Activated CD4-positive, alpha-beta T cell treated with anti-CD3 and anti-CD28 coated beads for 36 hours (primary cell): ENCODE results near the gene RFX3. TPM values are rescaled to one million over a fixed set of nuclear protein-coding genes. Genes with fewer than 3 reads are reported as not detected.
A peak's percentile ranks its signal among the peaks of the same experiment; 100 is the strongest.

Experiments used
- ATAC-seq: fragments of 200-7000 bp; cut with Tn5 transposase; one replicate; pipeline ENCODE4 v1.10.0; 2021; ENCODE audit warnings: mild to moderate bottlenecking, moderate library complexity
- CTCF ChIA-PET: fragments of 350-600 bp; sonication (Branson Sonifier 250); formaldehyde crosslinking; loops from one replicate; lab custom pipeline; 2021; ENCODE audit warnings: antibody characterized with exemption; lab: Charles Lee
- POLR2A ChIA-PET: fragments of 350-600 bp; sonication (Branson Sonifier 250); formaldehyde crosslinking; loops from one replicate; lab custom pipeline; 2021; ENCODE audit warnings: antibody characterized with exemption, inconsistent platforms; lab: Charles Lee
- DNase-seq: peaks from one replicate; pipeline ENCODE4 v3.0.0-alpha.2; 2020
- H3K27ac Mint-ChIP-seq: one replicate; pipeline ENCODE4 v1.8.0; 2021; ENCODE audit warnings: mixed read lengths
- H3K27me3 Mint-ChIP-seq: one replicate; pipeline ENCODE4 v1.8.0; 2021; ENCODE audit warnings: mixed read lengths
- H3K36me3 Mint-ChIP-seq: one replicate; pipeline ENCODE4 v1.8.0; 2021; ENCODE audit warnings: low read depth, mixed read lengths
- H3K4me1 Mint-ChIP-seq: one replicate; pipeline ENCODE4 v1.8.0; 2021; ENCODE audit warnings: mixed read lengths
- H3K4me3 Mint-ChIP-seq: one replicate; pipeline ENCODE4 v1.8.0; 2021; ENCODE audit warnings: mild to moderate bottlenecking, moderate library complexity, mixed read lengths
- H3K9me3 Mint-ChIP-seq: one replicate; pipeline ENCODE4 v1.8.0; 2021; ENCODE audit warnings: low read depth, mixed read lengths
- intact Hi-C, 2 experiments: fragments of 100-400 bp; cut with DNase I in 1 of 2; cut with micrococcal nuclease in 1 of 2; formaldehyde crosslinking; loops; one replicate each; pipeline versions ENCODE4 v1.14.2 to v1.15.1; 2022 to 2024; cut with DNase I, micrococcal nuclease
- total RNA-seq, 2 experiments: library from RNA; stranded (reverse); gene quantifications; one replicate each; pipeline ENCODE4 v1.2.3, GENCODE V29; 2021

The RFX3 gene
- total RNA-seq, 2 experiments from 2014 or later: 12.5 to 16.6 TPM

DNA sequence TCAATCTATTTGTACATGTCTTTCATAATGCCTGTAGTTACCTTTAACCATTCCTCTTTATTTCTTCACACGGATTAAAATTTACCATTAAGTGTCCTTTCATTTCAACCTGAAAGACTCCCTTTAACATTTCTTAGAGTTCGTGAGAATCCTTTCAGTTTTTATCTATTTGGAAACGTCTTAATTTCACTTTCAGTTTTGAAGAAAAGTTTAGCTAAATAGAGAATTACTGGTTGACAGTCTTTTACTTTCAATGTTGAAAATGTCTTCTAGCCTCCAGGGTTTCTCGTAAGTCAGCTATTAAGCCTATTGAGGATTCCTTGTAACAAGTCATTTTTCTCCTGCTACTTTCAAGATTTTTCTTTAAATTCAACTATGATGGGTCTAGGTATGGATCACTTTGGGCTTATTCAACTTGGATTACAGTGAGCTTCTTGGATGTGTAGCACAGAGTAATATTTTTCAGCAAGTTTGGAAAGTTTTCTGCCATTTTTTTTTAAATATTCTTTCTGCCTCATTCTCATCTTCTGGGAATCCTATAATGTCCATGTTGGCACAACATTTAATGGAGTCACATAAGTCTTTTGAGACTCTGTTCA, 48.5 kb downstream of the RFX3 start:
- CTCF ChIA-PET: interaction anchor here (0.8 to 2.4 kb wide), 4 partner anchors 9 to 236 kb away, joined by 3 to 10 read pairs (median 4); no protein-coding TSS in a partner anchor
- peak; percentile 50 for ATAC-seq

DNA sequence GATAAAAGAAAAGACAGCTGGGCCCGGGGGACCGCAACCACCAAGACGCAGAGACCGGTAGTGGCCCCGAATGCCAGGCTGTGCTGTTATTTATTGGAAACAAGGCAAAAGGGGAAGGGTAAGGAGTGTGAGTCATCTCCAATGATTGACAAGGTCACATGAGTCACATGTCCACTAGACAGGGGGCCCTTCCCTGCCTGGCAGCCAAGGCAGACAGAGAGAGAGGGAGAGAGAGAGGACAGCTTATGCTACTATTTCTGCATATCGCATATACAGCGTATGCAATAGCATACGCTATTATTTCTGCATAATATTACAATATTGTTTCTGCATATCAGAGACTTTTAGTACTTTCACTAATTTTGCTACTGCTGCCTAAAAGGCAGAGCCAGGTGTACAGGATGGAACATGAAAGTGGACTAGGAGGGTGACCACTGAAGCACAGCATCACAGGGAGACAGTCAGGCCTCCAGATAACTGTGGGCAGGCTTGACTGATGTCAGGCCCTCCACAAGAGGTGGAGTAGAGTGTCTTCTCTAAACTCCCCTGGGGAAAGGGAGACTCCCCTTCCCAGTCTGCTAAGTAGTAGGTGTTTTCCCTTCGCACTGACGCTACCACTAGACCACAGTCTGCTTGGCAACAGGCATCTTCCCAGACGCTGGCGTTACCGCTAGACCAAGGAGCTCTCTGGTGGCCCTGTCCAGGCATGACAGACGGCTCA, 50.3 kb downstream of the RFX3 start:
- Mint-ChIP-seq H3K4me1 (peaks cover 69% of the 10 kb centered on the region), H3K27ac (peak overlapping the region; percentile 47), H3K9me3 (peaks cover 6% of the 10 kb centered on the region), H3K27me3 (no peaks in the 10 kb centered on the region), H3K36me3 (peaks cover 31% of the 10 kb centered on the region), H3K4me3 (no peak overlapping the region)
- intact Hi-C loops: loop anchor here (2.0 to 10.0 kb wide), 5 partner anchors 33 to 819 kb away; no protein-coding TSS in a partner anchor
- POLR2A ChIA-PET: interaction anchor here (2.5 kb wide), 1 partner anchor 52 kb away, joined by 21 read pairs; no protein-coding TSS in a partner anchor
- DNase-seq: peak; percentile 53
- CTCF ChIA-PET: interaction anchor here (0.9 kb wide), 1 partner anchor 63 kb away, joined by 3 read pairs; no protein-coding TSS in a partner anchor
- ATAC-seq: peak; percentile 27

More for the DNA sequence above, 48.5 kb downstream of the RFX3 start:
- POLR2A ChIA-PET: interaction anchor here (0.8 to 2.5 kb wide), 4 partner anchors 10 to 91 kb away, joined by 3 to 21 read pairs (median 5); no protein-coding TSS in a partner anchor
- intact Hi-C loops: loop anchor here (1.0 to 10.0 kb wide), 8 partner anchors 31 to 817 kb away; no protein-coding TSS in a partner anchor
- peak overlapping the region; percentile 74 for H3K4me3 Mint-ChIP-seq
- H3K27me3 Mint-ChIP-seq: no peaks in the 10 kb centered on the region
- peaks cover 29% of the 10 kb centered on the region for H3K36me3 Mint-ChIP-seq
- peaks cover 74% of the 10 kb centered on the region for H3K4me1 Mint-ChIP-seq
- H3K27ac Mint-ChIP-seq: peak overlapping the region; percentile 95
- H3K9me3 Mint-ChIP-seq: peaks cover 6% of the 10 kb centered on the region
- DNase-seq: no peak

- Mint-ChIP-seq H3K9me3 (peaks cover 5% of the 10 kb centered on the region), H3K4me3 (no peak overlapping the region), H3K4me1 (peaks cover 62% of the 10 kb centered on the region), H3K27me3 (no peaks in the 10 kb centered on the region), H3K27ac (no peak overlapping the region), H3K36me3 (peaks cover 30% of the 10 kb centered on the region)
- no peak for DNase-seq
- ATAC-seq: no peak
- ChIA-PET POLR2A (no interaction called here), CTCF (no interaction called here)
- intact Hi-C loops: loop anchor here (5.0 to 10.0 kb wide), 3 partner anchors 272 to 820 kb away; no protein-coding TSS in a partner anchor
Measured at GRCh38 chr9:3474821-3475220, 51.0 kb downstream of the RFX3 start.

DNA sequence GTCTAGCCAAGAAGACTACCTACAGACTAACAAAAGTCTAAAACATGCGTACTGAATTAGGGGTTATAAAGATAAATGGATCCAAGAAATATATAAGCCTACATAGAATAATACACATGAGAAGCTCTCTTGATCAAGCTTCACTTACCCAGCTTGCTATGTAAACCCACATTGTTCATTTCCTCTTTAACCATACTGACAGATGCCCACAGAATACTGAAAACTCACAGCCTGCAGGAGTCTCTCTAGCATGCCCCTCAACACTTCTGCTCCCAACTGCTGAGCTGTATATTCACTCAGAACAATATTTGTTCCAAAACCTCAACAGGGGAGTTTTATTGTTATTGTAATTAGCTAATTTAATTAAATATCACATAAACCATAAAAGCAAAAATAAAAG, 52.4 kb downstream of the RFX3 start:
- intact Hi-C loops: loop anchor here in 1 of 2 experiments (10.0 kb wide), 2 partner anchors 761 to 821 kb away; no protein-coding TSS in a partner anchor
- POLR2A ChIA-PET: interaction anchor here (0.7 kb wide), 1 partner anchor 700 kb away, joined by 3 read pairs; no protein-coding TSS in a partner anchor
- no peak overlapping the region for H3K27ac Mint-ChIP-seq
- ATAC-seq (no peak), DNase-seq (no peak)
- H3K4me1 Mint-ChIP-seq: peaks cover 52% of the 10 kb centered on the region
- no peak overlapping the region for H3K4me3 Mint-ChIP-seq
- peaks cover 19% of the 10 kb centered on the region for H3K36me3 Mint-ChIP-seq
- no peaks in the 10 kb centered on the region for H3K27me3 Mint-ChIP-seq
- CTCF ChIA-PET: interaction anchor here (1.1 kb wide), 1 partner anchor 53 kb away, joined by 3 read pairs; no protein-coding TSS in a partner anchor
- H3K9me3 Mint-ChIP-seq: peaks cover 1% of the 10 kb centered on the region

DNA sequence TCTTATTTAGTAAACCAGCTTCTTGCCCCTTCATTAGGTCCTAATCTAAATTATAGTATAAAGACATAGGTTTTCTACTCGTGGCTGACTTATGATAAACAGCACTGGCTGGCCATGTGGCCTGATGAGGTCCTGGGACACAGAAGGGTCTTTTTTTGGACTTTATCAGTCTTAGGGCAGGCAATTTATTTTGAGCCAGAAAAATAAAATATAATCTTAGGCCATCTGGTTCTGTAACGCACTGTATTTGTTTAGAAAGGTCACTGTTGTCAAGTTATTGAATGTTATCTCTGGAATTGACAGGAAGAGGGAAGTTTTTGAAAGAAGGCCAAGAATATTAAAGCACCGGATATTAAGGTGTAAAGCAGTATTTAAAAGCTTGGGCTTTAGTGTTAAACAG, 53.9 kb downstream of the RFX3 start:
- ChIA-PET POLR2A (no interaction called here), CTCF (no interaction called here)
- H3K27me3 Mint-ChIP-seq: no peaks in the 10 kb centered on the region
- H3K9me3 Mint-ChIP-seq: no peaks in the 10 kb centered on the region
- no peak overlapping the region for H3K4me3 Mint-ChIP-seq
- intact Hi-C loops: loop anchor here in 1 of 2 experiments (10.0 kb wide), 2 partner anchors 763 to 823 kb away; no protein-coding TSS in a partner anchor
- DNase-seq (no peak), ATAC-seq (no peak)
- H3K4me1 Mint-ChIP-seq: peaks cover 45% of the 10 kb centered on the region
- no peak overlapping the region for H3K27ac Mint-ChIP-seq
- H3K36me3 Mint-ChIP-seq: peaks cover 10% of the 10 kb centered on the region

DNA sequence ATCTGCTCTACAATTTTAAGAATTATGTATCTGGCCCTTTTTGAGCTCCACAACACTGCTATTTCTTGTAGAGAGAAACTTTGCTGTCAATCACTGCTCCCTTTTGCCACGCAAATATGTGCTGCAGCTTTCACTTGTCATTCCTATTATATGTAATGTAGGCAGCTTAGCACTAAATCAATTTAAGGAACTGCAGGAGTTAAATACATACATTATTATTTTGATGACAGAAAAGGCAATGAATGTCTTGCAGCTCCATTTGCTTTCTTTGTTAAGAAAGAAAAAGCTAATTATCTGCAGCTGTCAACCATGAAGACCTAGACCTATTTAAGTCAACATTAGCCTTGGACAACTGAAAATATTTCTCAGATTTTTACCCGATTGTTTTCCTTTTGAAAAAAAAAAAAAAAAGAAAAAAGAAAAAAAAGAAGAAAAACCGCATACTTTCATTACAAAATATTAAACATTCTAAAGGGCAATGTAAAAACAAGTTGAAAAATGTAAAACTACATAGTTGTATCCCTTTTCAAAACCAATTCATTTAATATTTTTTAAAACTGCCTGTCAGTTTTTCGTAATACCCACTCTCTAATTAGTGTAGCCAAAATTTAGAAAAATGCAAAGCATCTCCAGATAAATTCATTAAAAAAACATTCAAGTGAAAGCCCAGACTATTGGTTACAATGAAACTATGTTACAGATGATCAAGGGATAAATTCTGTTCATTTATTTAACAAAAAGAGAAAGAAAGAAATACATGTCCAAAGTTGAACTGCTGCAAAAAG, 57.2 kb downstream of the RFX3 start:
- H3K27ac Mint-ChIP-seq: no peak overlapping the region
- H3K9me3 Mint-ChIP-seq: no peaks in the 10 kb centered on the region
- POLR2A ChIA-PET: interaction anchor here (1.5 kb wide), 1 partner anchor 58 kb away, joined by 4 read pairs; the partner anchor contains the start of gene RFX3
- DNase-seq: no peak
- no peak for ATAC-seq
- peaks cover 8% of the 10 kb centered on the region for H3K36me3 Mint-ChIP-seq
- H3K27me3 Mint-ChIP-seq: no peaks in the 10 kb centered on the region
- CTCF ChIA-PET: interaction anchor here (0.6 to 2.0 kb wide), 8 partner anchors 9 to 649 kb away, joined by 3 to 7 read pairs (median 4); no protein-coding TSS in a partner anchor
- H3K4me3 Mint-ChIP-seq: no peak overlapping the region
- intact Hi-C loops: loop anchor here (5.0 kb wide), 3 partner anchors 179 to 649 kb away; no protein-coding TSS in a partner anchor
- H3K4me1 Mint-ChIP-seq: peaks cover 19% of the 10 kb centered on the region

GRCh38 chr9:3467593-3468219, 58.1 kb downstream of the RFX3 start:
- ATAC-seq (peak; percentile 99), DNase-seq (peak; percentile 75)
- POLR2A ChIA-PET: interaction anchor here (0.8 to 1.5 kb wide), 2 partner anchors 18 to 59 kb away, joined by 4 to 17 read pairs; partner anchors contain the start of gene RFX3
- intact Hi-C loops: loop anchor here (1.0 to 5.0 kb wide), 5 partner anchors 56 to 650 kb away; no protein-coding TSS in a partner anchor
- Mint-ChIP-seq H3K27me3 (no peaks in the 10 kb centered on the region), H3K27ac (no peak overlapping the region), H3K36me3 (peaks cover 8% of the 10 kb centered on the region), H3K9me3 (no peaks in the 10 kb centered on the region), H3K4me3 (no peak overlapping the region), H3K4me1 (peaks cover 11% of the 10 kb centered on the region)
- CTCF ChIA-PET: interaction anchor here (0.6 to 2.0 kb wide), 15 partner anchors 9 to 650 kb away, joined by 3 to 7 read pairs (median 3); no protein-coding TSS in a partner anchor

DNA sequence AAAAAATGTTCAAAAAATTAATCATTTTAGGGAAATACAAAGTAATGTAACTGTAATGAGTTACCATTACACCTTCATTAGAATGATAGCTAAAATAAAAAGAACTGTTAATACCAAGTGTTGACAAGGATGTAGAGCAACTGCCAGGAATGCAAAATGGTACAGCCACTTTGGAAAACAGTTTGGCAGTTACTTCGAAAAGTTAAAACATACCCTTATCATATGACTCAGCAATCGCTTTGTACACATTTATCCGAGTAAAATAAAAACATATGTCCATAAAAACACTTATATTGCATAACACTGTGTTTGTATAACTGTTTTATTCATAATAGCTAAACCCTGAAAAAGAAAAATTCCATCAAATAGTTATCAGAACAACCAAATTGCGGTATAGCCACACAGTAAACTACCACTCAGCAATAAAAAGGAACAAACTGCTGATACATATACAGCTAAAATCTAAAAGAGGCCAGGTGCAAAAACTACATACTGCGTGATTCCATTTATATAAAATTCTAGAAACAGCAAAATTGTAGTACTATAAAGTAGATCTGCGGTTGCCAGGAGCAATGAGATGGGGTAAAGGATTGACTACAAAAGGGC, 61.7 kb downstream of the RFX3 start:
- DNase-seq: no peak
- H3K36me3 Mint-ChIP-seq: no peaks in the 10 kb centered on the region
- H3K4me3 Mint-ChIP-seq: no peak overlapping the region
- ChIA-PET CTCF (interaction anchor here (1.1 kb wide), 1 partner anchor 223 kb away, joined by 3 read pairs; no protein-coding TSS in a partner anchor), POLR2A (no interaction called here)
- no peak for ATAC-seq
- H3K4me1 Mint-ChIP-seq: peaks cover 11% of the 10 kb centered on the region
- no peak overlapping the region for H3K27ac Mint-ChIP-seq
- H3K9me3 Mint-ChIP-seq: no peaks in the 10 kb centered on the region
- no peaks in the 10 kb centered on the region for H3K27me3 Mint-ChIP-seq
- intact Hi-C loops: no loop called here

GRCh38 chr9:3458806-3459475, 66.9 kb downstream of the RFX3 start:
- intact Hi-C loops: no loop called here
- ATAC-seq: no peak
- no peak overlapping the region for H3K4me3 Mint-ChIP-seq
- H3K9me3 Mint-ChIP-seq: no peaks in the 10 kb centered on the region
- ChIA-PET CTCF (interaction anchor here (0.8 to 1.9 kb wide), 3 partner anchors 9 to 64 kb away, joined by 3 to 6 read pairs (median 3); no protein-coding TSS in a partner anchor), POLR2A (no interaction called here)
- H3K4me1 Mint-ChIP-seq: no peaks in the 10 kb centered on the region
- H3K36me3 Mint-ChIP-seq: peaks cover 6% of the 10 kb centered on the region
- no peak overlapping the region for H3K27ac Mint-ChIP-seq
- no peak for DNase-seq
- no peaks in the 10 kb centered on the region for H3K27me3 Mint-ChIP-seq
